Thyroid gland (tissue), 4 donors: ENCODE data around the gene CACNA1H. TPM values are rescaled to one million over a fixed set of nuclear protein-coding genes. Genes with fewer than 3 reads are reported as not detected.

Experiments used
- DNase-seq, 2 donors: peaks; one replicate each; pipeline ENCODE4 v3.0.0-alpha.2; 2019
- H3K27ac ChIP-seq, 3 donors: fragments of 200-600 bp; sonication (generic); 1 replicate in 2 of 3; 2 replicates in 1 of 3; pipeline ENCODE4 v1.5.1; 2016 to 2019; ENCODE audit warnings: mild to moderate bottlenecking in 1 of 3, moderate library complexity in 1 of 3
- H3K27me3 ChIP-seq: fragments of 200-600 bp; sonication (generic); one replicate; pipeline ENCODE4 v1.5.1; 2019
- H3K36me3 ChIP-seq, 2 donors: fragments of 200-600 bp; sonication (generic); one replicate each; pipeline ENCODE4 v1.5.1; 2016 to 2019
- H3K4me1 ChIP-seq, 2 donors: fragments of 200-600 bp; sonication (generic); one replicate each; pipeline ENCODE4 v1.5.1; 2017 to 2019
- H3K4me3 ChIP-seq, 3 donors: fragments of 200-600 bp; sonication (generic); replicated peaks in 1 of 3; 1 replicate in 2 of 3; 2 replicates in 1 of 3; pipeline ENCODE4 v1.5.1; 2016; ENCODE audit warnings: mild to moderate bottlenecking in 1 of 3
- H3K9me3 ChIP-seq: fragments of 200-600 bp; sonication (generic); one replicate; pipeline ENCODE4 v1.5.1; 2017
- POLR2A ChIP-seq, 2 donors: fragments of 450-650 bp; IDR thresholded peaks; one replicate each; pipeline ENCODE4 v1.6.1; 2017; ENCODE audit warnings: antibody characterized with exemption in 2 of 2, mild to moderate bottlenecking in 2 of 2, moderate library complexity in 1 of 2
- WGBS, 2 donors: methylation state at CpG; one replicate each; pipeline ENCODE4 v1.1.5; 2017; 5-methylcytosine and 5-hydroxymethylcytosine counted together
- intact Hi-C: fragments of 100-400 bp; cut with DNase I; formaldehyde crosslinking; loops from one replicate; pipeline ENCODE4 v1.15.1; 2023
- total RNA-seq, 4 donors: library from RNA; depleted of rRNA; stranded (reverse); fragments of >200 nt; gene quantifications; one replicate each; pipeline ENCODE4 v1.2.3, GENCODE V29; 2016
- TF ChIP-seq, protein P1 (sequence below), 6 experiments: fragments of 200-600 bp in 3 of 6; fragments of 450-650 bp in 3 of 6; sonication (generic) in 3 of 6; IDR thresholded peaks; one replicate each; pipeline ENCODE4 v1.5.1; 2016 to 2019; ENCODE audit warnings: antibody characterized with exemption in 6 of 6, mild to moderate bottlenecking in 2 of 6, inconsistent platforms in 1 of 6, moderate library complexity in 1 of 6

Gene CACNA1H
- total RNA-seq, 4 donors from 2014 or later = 8.4 to 12.4 (median 9.3) TPM

DNA sequence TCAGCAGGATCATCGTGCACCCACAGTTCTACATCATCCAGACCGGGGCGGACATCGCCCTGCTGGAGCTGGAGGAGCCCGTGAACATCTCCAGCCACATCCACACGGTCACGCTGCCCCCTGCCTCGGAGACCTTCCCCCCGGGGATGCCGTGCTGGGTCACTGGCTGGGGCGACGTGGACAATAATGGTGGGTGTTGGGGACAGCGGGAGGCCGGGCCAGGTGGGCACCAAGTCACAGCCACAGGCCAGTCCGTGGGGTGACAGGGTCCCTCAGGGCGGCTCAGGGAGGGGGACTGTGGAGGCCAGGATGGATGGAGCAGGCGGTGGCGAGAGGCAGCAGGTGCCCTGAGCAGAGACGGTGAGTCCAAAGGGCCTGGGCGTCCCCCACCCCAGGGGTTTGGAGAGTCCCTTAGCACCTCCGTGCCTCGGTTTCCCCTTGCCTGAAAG lies 104.0 kb downstream of the CACNA1H start:
- WGBS, 2 donors = 82 to 87% methylated on average over 21 to 22 of the region's 22 CpGs
- Histone ChIP-seq H3K9me3 (no peaks in the 10 kb centered on the region), H3K4me1 (peaks cover 0 to 3% of the 10 kb centered on the region in 2 donors), H3K36me3 (no peaks in the 10 kb centered on the region), H3K4me3 (no peak overlapping the region), H3K27ac (no peak overlapping the region), H3K27me3 (no peaks in the 10 kb centered on the region)
- intact Hi-C loops = no loop called here
- TF ChIP-seq, protein P1, sequence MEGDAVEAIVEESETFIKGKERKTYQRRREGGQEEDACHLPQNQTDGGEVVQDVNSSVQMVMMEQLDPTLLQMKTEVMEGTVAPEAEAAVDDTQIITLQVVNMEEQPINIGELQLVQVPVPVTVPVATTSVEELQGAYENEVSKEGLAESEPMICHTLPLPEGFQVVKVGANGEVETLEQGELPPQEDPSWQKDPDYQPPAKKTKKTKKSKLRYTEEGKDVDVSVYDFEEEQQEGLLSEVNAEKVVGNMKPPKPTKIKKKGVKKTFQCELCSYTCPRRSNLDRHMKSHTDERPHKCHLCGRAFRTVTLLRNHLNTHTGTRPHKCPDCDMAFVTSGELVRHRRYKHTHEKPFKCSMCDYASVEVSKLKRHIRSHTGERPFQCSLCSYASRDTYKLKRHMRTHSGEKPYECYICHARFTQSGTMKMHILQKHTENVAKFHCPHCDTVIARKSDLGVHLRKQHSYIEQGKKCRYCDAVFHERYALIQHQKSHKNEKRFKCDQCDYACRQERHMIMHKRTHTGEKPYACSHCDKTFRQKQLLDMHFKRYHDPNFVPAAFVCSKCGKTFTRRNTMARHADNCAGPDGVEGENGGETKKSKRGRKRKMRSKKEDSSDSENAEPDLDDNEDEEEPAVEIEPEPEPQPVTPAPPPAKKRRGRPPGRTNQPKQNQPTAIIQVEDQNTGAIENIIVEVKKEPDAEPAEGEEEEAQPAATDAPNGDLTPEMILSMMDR (IDR thresholded peaks at IDR 0.05) = no peak
- TF ChIP-seq POLR2A (IDR thresholded peaks at IDR 0.05) = no peak
- DNase-seq = no peak

DNA sequence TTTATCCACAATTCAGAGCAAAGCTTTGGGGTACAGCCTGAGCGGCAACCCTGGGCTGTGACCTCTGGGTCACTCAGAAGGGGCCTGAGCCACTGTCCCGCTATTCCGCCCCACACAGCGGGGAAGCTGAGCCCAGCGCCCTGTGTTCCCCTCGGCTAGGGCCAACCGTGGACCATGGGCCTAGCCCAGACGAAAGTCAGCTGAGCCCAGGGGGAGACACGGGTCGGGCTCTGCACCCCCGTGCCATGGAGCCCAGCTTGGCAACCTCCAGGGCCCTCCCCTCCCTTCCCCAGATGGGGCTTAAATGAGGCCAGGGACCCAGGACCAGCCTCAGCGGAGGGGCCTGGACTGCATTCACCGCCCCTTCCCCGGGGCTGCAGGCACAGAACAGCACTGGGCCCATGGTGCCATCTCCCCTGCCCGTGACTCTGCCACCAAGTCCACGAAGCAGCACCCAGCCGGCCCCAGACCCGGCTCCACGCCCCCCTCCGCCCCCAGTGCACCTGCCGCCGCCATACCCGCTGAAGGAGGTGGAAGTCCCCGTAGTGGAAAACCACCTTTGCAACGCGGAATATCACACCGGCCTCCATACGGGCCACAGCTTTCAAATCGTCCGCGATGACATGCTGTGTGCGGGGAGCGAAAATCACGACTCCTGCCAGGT lies 104.8 kb downstream of the CACNA1H start:
- H3K27me3 ChIP-seq = no peaks in the 10 kb centered on the region
- intact Hi-C loops = no loop called here

DNA sequence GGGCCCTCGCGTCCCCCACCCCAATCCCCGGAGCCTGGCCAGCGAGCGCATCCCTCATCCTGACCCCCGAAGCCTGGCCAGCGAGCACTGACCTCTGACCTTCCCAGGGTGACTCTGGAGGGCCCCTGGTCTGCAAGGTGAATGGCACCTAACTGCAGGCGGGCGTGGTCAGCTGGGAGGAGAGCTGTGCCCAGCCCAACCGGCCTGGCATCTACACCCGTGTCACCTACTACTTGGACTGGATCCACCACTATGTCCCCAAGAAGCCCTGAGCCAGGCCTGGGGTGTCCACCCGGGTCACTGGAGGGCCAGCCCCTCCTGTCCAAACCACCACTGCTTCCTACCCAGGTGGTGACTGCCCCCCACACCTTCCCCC lies 105.3 kb downstream of the CACNA1H start:
- intact Hi-C loops = no loop called here
- Histone ChIP-seq H3K4me3 (no peak overlapping the region), H3K36me3 (no peaks in the 10 kb centered on the region), H3K27ac (no peak overlapping the region), H3K4me1 (peaks cover 0 to 3% of the 10 kb centered on the region in 2 donors), H3K27me3 (no peaks in the 10 kb centered on the region), H3K9me3 (no peaks in the 10 kb centered on the region)
- no peak for TF ChIP-seq POLR2A (IDR thresholded peaks at IDR 0.05)
- TF ChIP-seq, protein P1 (IDR thresholded peaks at IDR 0.05) = no peak
- no peak for DNase-seq
- 67 to 74% methylated on average over 5 to 8 of the region's 12 CpGs for WGBS, 2 donors

More for the DNA sequence above, 104.8 kb downstream of the CACNA1H start:
- no peaks in the 10 kb centered on the region for H3K9me3 ChIP-seq
- peaks cover 0 to 3% of the 10 kb centered on the region in 2 donors for H3K4me1 ChIP-seq
- DNase-seq = no peak
- 82 to 89% methylated on average over 18 to 19 of the region's 34 CpGs for WGBS, 2 donors
- TF ChIP-seq POLR2A (IDR thresholded peaks at IDR 0.05) = no peak
- TF ChIP-seq, protein P1 (IDR thresholded peaks at IDR 0.05) = no peak
- no peak overlapping the region for H3K4me3 ChIP-seq
- H3K36me3 ChIP-seq = no peaks in the 10 kb centered on the region
- no peak overlapping the region for H3K27ac ChIP-seq

DNA sequence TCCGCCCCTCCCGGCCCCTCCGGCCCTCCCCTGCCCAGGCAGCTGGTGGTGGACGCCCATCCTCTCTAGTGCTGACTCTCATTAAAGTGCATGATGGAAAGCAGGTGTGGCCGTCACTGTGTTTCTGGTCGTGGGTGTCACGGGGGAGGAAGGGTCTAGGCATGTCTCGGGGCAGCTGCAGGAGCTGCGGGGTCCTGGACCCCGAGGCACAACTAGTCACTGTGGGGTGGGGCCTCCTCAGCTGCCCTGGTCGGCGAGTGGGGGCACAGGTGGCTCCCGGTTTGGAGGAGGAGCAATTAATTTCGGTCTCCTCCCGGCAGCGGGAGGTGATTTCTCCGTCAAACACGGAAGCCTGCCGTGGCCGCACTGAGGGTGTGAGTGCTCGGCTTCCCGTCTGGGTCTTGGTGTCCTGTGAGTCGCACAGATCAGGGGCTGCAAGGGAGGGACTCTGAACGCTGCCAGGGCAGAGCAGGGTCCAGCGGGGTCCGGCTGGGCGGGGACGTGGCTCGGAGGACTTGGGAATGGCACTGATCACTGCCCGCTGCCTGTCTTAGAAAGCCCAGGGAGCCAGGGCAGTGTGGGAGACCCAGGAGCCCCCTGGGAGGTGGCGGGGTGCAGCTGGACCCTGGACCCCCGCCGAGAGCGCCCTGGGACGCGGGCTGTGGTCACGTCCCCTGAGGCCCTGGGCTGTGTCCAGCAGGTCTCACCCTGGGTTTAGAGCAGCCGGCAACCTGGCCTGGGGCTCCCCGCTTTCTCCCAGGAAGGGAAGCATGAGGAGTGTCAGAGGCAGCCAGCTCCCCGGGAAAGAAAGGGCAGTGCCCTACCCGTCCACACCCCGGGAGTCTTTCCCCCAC lies 106.2 kb downstream of the CACNA1H start:
- Histone ChIP-seq H3K27me3 (no peaks in the 10 kb centered on the region), H3K4me1 (peaks cover 0 to 3% of the 10 kb centered on the region in 2 donors), H3K27ac (no peak overlapping the region), H3K4me3 (no peak overlapping the region), H3K36me3 (no peaks in the 10 kb centered on the region), H3K9me3 (no peaks in the 10 kb centered on the region)
- DNase-seq = no peak
- no peak for TF ChIP-seq POLR2A (IDR thresholded peaks at IDR 0.05)
- TF ChIP-seq, protein P1 (IDR thresholded peaks at IDR 0.05) = no peak
- intact Hi-C loops = no loop called here
- 16 to 23% methylated on average over 7 to 32 of the region's 42 CpGs for WGBS, 2 donors

DNA sequence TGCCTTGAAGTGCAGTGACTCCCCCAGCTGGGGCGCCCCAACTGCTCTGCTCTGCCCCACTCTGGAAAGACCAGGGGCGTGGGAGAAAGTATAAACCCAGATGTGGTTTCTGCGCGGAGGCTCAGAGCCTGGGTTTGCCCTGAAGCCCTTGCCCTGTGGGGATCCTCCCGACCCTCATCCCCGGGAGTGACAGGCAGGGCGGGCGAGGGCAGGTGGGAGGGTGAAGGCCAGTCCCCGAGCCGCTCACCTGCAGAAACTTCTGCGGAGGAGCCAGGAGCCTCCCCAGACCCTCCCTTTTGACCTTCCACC lies 106.8 kb downstream of the CACNA1H start:
- no peak for TF ChIP-seq POLR2A (IDR thresholded peaks at IDR 0.05)
- TF ChIP-seq, protein P1 (IDR thresholded peaks at IDR 0.05) = no peak
- DNase-seq = no peak
- no peak overlapping the region for H3K4me3 ChIP-seq
- 44 to 57% methylated on average over 6 to 8 of the region's 11 CpGs for WGBS, 2 donors
- no peak overlapping the region for H3K27ac ChIP-seq
- H3K9me3 ChIP-seq = no peaks in the 10 kb centered on the region
- H3K36me3 ChIP-seq = no peaks in the 10 kb centered on the region
- intact Hi-C loops = no loop called here
- H3K27me3 ChIP-seq = no peaks in the 10 kb centered on the region
- H3K4me1 ChIP-seq = peaks cover 0 to 3% of the 10 kb centered on the region in 2 donors
